GM23248 (cell line): ENCODE measurements around the gene FAM114A1.

Source experiments
- EZH2 ChIP-seq: fragments of 200-600 bp; sonication (generic); IDR thresholded peaks from 2 replicates; pipeline ENCODE4 v1.6.1; 2018; ENCODE audit warnings: antibody characterized with exemption, mild to moderate bottlenecking; ENCODE audit not compliant: insufficient read depth, poor library complexity, severe bottlenecking
- EZH2phosphoT487 ChIP-seq: fragments of 200-600 bp; sonication (generic); IDR thresholded peaks from 2 replicates; pipeline ENCODE4 v1.6.1; 2018; ENCODE audit warnings: antibody characterized with exemption, moderate library complexity, mild to moderate bottlenecking, low read depth; ENCODE audit not compliant: insufficient read depth

- TF ChIP-seq EZH2, result no peak
- no peak for TF ChIP-seq EZH2phosphoT487
Measured at GRCh38 chr4:38884254-38884653, 16.6 kb downstream of the FAM114A1 start.
